HUES48 (cell line): ENCODE measurements around the gene ZNF485.
"Not testable (repeated sequence)": the region's sequence is repeated elsewhere in the genome, so short reads cannot be mapped to it uniquely, and the experiment has no call there.

Source experiments
- H3K27ac ChIP-seq: one replicate; pipeline ENCODE4 v1.7.0; 2013; ENCODE audit warnings: low read depth, low read length, inconsistent platforms
- H3K27me3 ChIP-seq: 2 replicates; pipeline ENCODE4 v1.6.1; 2013; ENCODE audit warnings: mild to moderate bottlenecking, low read length; ENCODE audit not compliant: control insufficient read depth, insufficient read depth
- H3K36me3 ChIP-seq: 2 replicates; pipeline ENCODE4 v1.6.1; 2013; ENCODE audit warnings: low read length; ENCODE audit not compliant: control insufficient read depth, insufficient read depth
- H3K4me1 ChIP-seq: 2 replicates; pipeline ENCODE4 v1.6.1; 2013; ENCODE audit warnings: mild to moderate bottlenecking, low read length; ENCODE audit not compliant: control insufficient read depth, insufficient read depth
- H3K4me3 ChIP-seq: 2 replicates; pipeline ENCODE4 v1.5.1; 2013; ENCODE audit warnings: mild to moderate bottlenecking, low read depth, low read length
- H3K9ac ChIP-seq: 2 replicates; pipeline ENCODE4 v1.6.1; 2013; ENCODE audit warnings: mild to moderate bottlenecking, low read depth, low read length, moderate library complexity
- H3K9me3 ChIP-seq: 2 replicates; pipeline ENCODE4 v1.6.1; 2013; ENCODE audit warnings: low read length; ENCODE audit not compliant: control insufficient read depth, insufficient read depth

ZNF485 gene

GRCh38 chr10:43607199-43607573 lies 948 bp downstream of the ZNF485 start:
- Histone ChIP-seq H3K9ac (no peak overlapping the region; the same call in 1 of the 2 replicates), H3K36me3 (peaks cover 16% of the 10 kb centered on the region), H3K27me3 (no peaks in the 10 kb centered on the region), H3K27ac (no peak overlapping the region), H3K4me3 (peak overlapping the region; percentile 80), H3K4me1 (peaks cover 4% of the 10 kb centered on the region; the same call in 1 of the 2 replicates), H3K9me3 (peaks cover 9% of the 10 kb centered on the region; the same call in 1 of the 2 replicates)

GRCh38 chr10:43610636-43611035 lies 4.4 kb downstream of the ZNF485 start:
- no peaks in the 10 kb centered on the region for H3K27me3 ChIP-seq
- H3K4me3 ChIP-seq: no peak overlapping the region
- H3K9me3 ChIP-seq: peaks cover 15% of the 10 kb centered on the region
- no peak overlapping the region for H3K27ac ChIP-seq
- peaks cover 4% of the 10 kb centered on the region; the same call in 1 of the 2 replicates for H3K4me1 ChIP-seq
- H3K9ac ChIP-seq: no peak overlapping the region
- H3K36me3 ChIP-seq: peaks cover 30% of the 10 kb centered on the region

- H3K27ac ChIP-seq: no peak overlapping the region
- peaks cover 51% of the 10 kb centered on the region for H3K9me3 ChIP-seq
- H3K4me3 ChIP-seq: no peak overlapping the region
- H3K9ac ChIP-seq: no peak overlapping the region
- H3K27me3 ChIP-seq: no peaks in the 10 kb centered on the region
- H3K4me1 ChIP-seq: no peaks in the 10 kb centered on the region
- H3K36me3 ChIP-seq: peaks cover 34% of the 10 kb centered on the region
These were observed 10.6 kb downstream of the ZNF485 start for GRCh38 chr10:43616697-43617370.

- H3K27me3 ChIP-seq: no peaks in the 10 kb centered on the region
These were observed 13.1 kb downstream of the ZNF485 start for GRCh38 chr10:43619368-43619767.

GRCh38 chr10:43622038-43622437 lies 15.8 kb downstream of the ZNF485 start:
- no peaks in the 10 kb centered on the region for H3K27me3 ChIP-seq
- no peak overlapping the region for H3K4me3 ChIP-seq
- no peak overlapping the region for H3K9ac ChIP-seq
- H3K4me1 ChIP-seq: no peaks in the 10 kb centered on the region
- H3K27ac ChIP-seq: no peak overlapping the region
- H3K36me3 ChIP-seq: peaks cover 2% of the 10 kb centered on the region
- H3K9me3 ChIP-seq: peaks cover 39% of the 10 kb centered on the region

More at GRCh38 chr10:43619368-43619767, 13.1 kb downstream of the ZNF485 start:
- no peaks in the 10 kb centered on the region for H3K4me1 ChIP-seq
- peaks cover 56% of the 10 kb centered on the region for H3K9me3 ChIP-seq
- H3K9ac ChIP-seq: no peak overlapping the region
- no peak overlapping the region for H3K4me3 ChIP-seq
- peaks cover 24% of the 10 kb centered on the region for H3K36me3 ChIP-seq
- H3K27ac ChIP-seq: no peak overlapping the region

- no peaks in the 10 kb centered on the region for H3K4me1 ChIP-seq
- H3K36me3 ChIP-seq: no peaks in the 10 kb centered on the region
- no peak overlapping the region for H3K9ac ChIP-seq
- H3K4me3 ChIP-seq: no peak overlapping the region
- H3K9me3 ChIP-seq: peaks cover 32% of the 10 kb centered on the region
- H3K27ac ChIP-seq: no peak overlapping the region
- H3K27me3 ChIP-seq: no peaks in the 10 kb centered on the region
These were observed 17.1 kb downstream of the ZNF485 start for GRCh38 chr10:43623351-43623750.

- no peak overlapping the region for H3K9ac ChIP-seq
- H3K4me1 ChIP-seq: no peaks in the 10 kb centered on the region
- no peaks in the 10 kb centered on the region for H3K27me3 ChIP-seq
- H3K4me3 ChIP-seq: no peak overlapping the region
- no peak overlapping the region for H3K27ac ChIP-seq
- H3K9me3 ChIP-seq: peaks cover 22% of the 10 kb centered on the region
- no peaks in the 10 kb centered on the region for H3K36me3 ChIP-seq
These were observed 21.7 kb downstream of the ZNF485 start for GRCh38 chr10:43627942-43628341.

- H3K27me3 ChIP-seq: no peaks in the 10 kb centered on the region
- H3K27ac ChIP-seq: no peak overlapping the region
- no peak overlapping the region for H3K4me3 ChIP-seq
- peaks cover 20% of the 10 kb centered on the region for H3K9me3 ChIP-seq
- H3K9ac ChIP-seq: no peak overlapping the region
- H3K4me1 ChIP-seq: no peaks in the 10 kb centered on the region
- no peaks in the 10 kb centered on the region for H3K36me3 ChIP-seq
These were observed 22.7 kb downstream of the ZNF485 start for GRCh38 chr10:43628956-43629355.

- H3K4me1 ChIP-seq, H3K36me3 ChIP-seq, H3K9ac ChIP-seq, H3K4me3 ChIP-seq, H3K27ac ChIP-seq, H3K27me3 ChIP-seq: not testable (repeated sequence)
- H3K9me3 ChIP-seq: peaks cover 31% of the 10 kb centered on the region
These were observed 29.6 kb downstream of the ZNF485 start for GRCh38 chr10:43635816-43636215.

- H3K9ac ChIP-seq: no peak overlapping the region
- no peaks in the 10 kb centered on the region for H3K4me1 ChIP-seq
- H3K9me3 ChIP-seq: peaks cover 58% of the 10 kb centered on the region
- no peaks in the 10 kb centered on the region for H3K27me3 ChIP-seq
- peaks cover 27% of the 10 kb centered on the region for H3K36me3 ChIP-seq
- H3K4me3 ChIP-seq: no peak overlapping the region
- H3K27ac ChIP-seq: no peak overlapping the region
These were observed 34.4 kb downstream of the ZNF485 start for GRCh38 chr10:43640603-43641002.

- no peak overlapping the region for H3K27ac ChIP-seq
- peaks cover 32% of the 10 kb centered on the region for H3K36me3 ChIP-seq
- no peak overlapping the region for H3K9ac ChIP-seq
- H3K9me3 ChIP-seq: peaks cover 55% of the 10 kb centered on the region
- peaks cover 4% of the 10 kb centered on the region for H3K27me3 ChIP-seq
- H3K4me3 ChIP-seq: peak overlapping the region; percentile 10; the same call in 1 of the 2 replicates
- no peaks in the 10 kb centered on the region for H3K4me1 ChIP-seq
These were observed 38.0 kb downstream of the ZNF485 start for GRCh38 chr10:43644252-43644651.
